CD14-positive monocyte (primary cell): Measurements from ENCODE around the gene MAPK1. TPM values are rescaled to one million over a fixed set of nuclear protein-coding genes. Genes with fewer than 3 reads are reported as not detected.

Experiments
- DNase-seq, 3 donors: peaks; one replicate each; pipeline ENCODE4 v3.0.0-alpha.2; 2011 to 2022
- H2AFZ ChIP-seq: 2 replicates; pipeline ENCODE4 v1.6.0; 2012; ENCODE audit warnings: mild to moderate bottlenecking, low read depth, low read length, inconsistent platforms; ENCODE audit not compliant: insufficient read depth, poor library complexity, severe bottlenecking
- H3K27ac ChIP-seq, 2 donors: 1 replicate in 1 of 2; 2 replicates in 1 of 2; pipeline ENCODE4 v1.5.1; 2012 to 2013; ENCODE audit warnings: low read length in 2 of 2, control low read depth in 1 of 2, inconsistent platforms in 1 of 2, low read depth in 1 of 2, mild to moderate bottlenecking in 1 of 2
- H3K27me3 ChIP-seq, 2 donors: one replicate each; pipeline versions ENCODE4 v1.6.0 to v1.6.1; 2011 to 2013; ENCODE audit warnings: low read length in 2 of 2; ENCODE audit not compliant: control insufficient read depth in 2 of 2, insufficient read depth in 2 of 2
- H3K36me3 ChIP-seq, 2 donors: replicated peaks in 1 of 2; 1 replicate in 1 of 2; 2 replicates in 1 of 2; pipeline versions ENCODE4 v1.5.1 to v1.6.1; 2012 to 2013; ENCODE audit warnings: low read length in 2 of 2, control low read depth in 1 of 2, inconsistent platforms in 1 of 2, mild to moderate bottlenecking in 1 of 2; ENCODE audit not compliant: insufficient read depth in 2 of 2, control insufficient read depth in 1 of 2
- H3K4me1 ChIP-seq, 2 donors: 1 replicate in 1 of 2; 2 replicates in 1 of 2; pipeline versions ENCODE4 v1.5.1 to v1.6.1; 2012 to 2013; ENCODE audit warnings: low read length in 2 of 2, control low read depth in 1 of 2, inconsistent platforms in 1 of 2, mild to moderate bottlenecking in 1 of 2, moderate library complexity in 1 of 2; ENCODE audit not compliant: insufficient read depth in 2 of 2, control insufficient read depth in 1 of 2
- H3K4me2 ChIP-seq: replicated peaks from 2 replicates; pipeline ENCODE3; 2012; ENCODE audit warnings: low read length, moderate library complexity, mild to moderate bottlenecking; ENCODE audit not compliant: poor library complexity, severe bottlenecking; ENCODE audit errors: extremely low read depth
- H3K4me3 ChIP-seq, 3 experiments: fragments of 200-600 bp in 1 of 3; sonication (generic) in 1 of 3; replicated peaks in 1 of 3; 1 replicate in 2 of 3; 2 replicates in 1 of 3; pipeline ENCODE4 v1.5.1; 2011 to 2013; ENCODE audit warnings: low read length in 3 of 3, mild to moderate bottlenecking in 3 of 3, control low read depth in 2 of 3, low read depth in 2 of 3, inconsistent platforms in 1 of 3, moderate library complexity in 1 of 3
- H3K79me2 ChIP-seq: 2 replicates; pipeline ENCODE4 v1.6.0; 2012; ENCODE audit warnings: mild to moderate bottlenecking, control low read depth, inconsistent platforms, low read length, moderate library complexity; ENCODE audit not compliant: insufficient read depth
- H3K9ac ChIP-seq: 2 replicates; pipeline ENCODE4 v1.6.0; 2017; ENCODE audit warnings: low read length, mild to moderate bottlenecking; ENCODE audit not compliant: insufficient read depth, poor library complexity, severe bottlenecking
- H3K9me3 ChIP-seq, 2 donors: replicated peaks in 1 of 2; 1 replicate in 1 of 2; 2 replicates in 1 of 2; pipeline versions ENCODE4 v1.5.1 to v1.6.1; 2012 to 2013; ENCODE audit warnings: low read length in 2 of 2, control low read depth in 1 of 2; ENCODE audit not compliant: control insufficient read depth in 1 of 2, insufficient read depth in 1 of 2
- H4K20me1 ChIP-seq: 2 replicates; pipeline ENCODE4 v1.6.0; 2012; ENCODE audit warnings: mild to moderate bottlenecking, low read length, control low read depth, moderate library complexity; ENCODE audit not compliant: insufficient read depth
- H3K27ac Mint-ChIP-seq, 7 donors: one replicate each; pipeline ENCODE4 v1.8.0; 2020; ENCODE audit warnings: mild to moderate bottlenecking in 7 of 7, mixed read lengths in 7 of 7, moderate library complexity in 6 of 7, inconsistent platforms in 2 of 7
- H3K27me3 Mint-ChIP-seq, 3 donors: one replicate each; pipeline ENCODE4 v1.8.0; 2021 to 2022; ENCODE audit warnings: low read depth in 3 of 3, mild to moderate bottlenecking in 3 of 3, mixed read lengths in 3 of 3, moderate library complexity in 3 of 3, inconsistent platforms in 1 of 3
- H3K36me3 Mint-ChIP-seq, 2 donors: one replicate each; pipeline ENCODE4 v1.8.0; 2020; ENCODE audit warnings: mixed read lengths in 2 of 2, inconsistent platforms in 1 of 2, mild to moderate bottlenecking in 1 of 2
- H3K4me1 Mint-ChIP-seq: one replicate; pipeline ENCODE4 v1.8.0; 2020; ENCODE audit warnings: mild to moderate bottlenecking, mixed read lengths
- H3K4me3 Mint-ChIP-seq, 2 donors: one replicate each; pipeline ENCODE4 v1.8.0; 2020; ENCODE audit warnings: mild to moderate bottlenecking in 2 of 2, mixed read lengths in 2 of 2, moderate library complexity in 1 of 2
- H3K9me3 Mint-ChIP-seq, 7 donors: one replicate each; pipeline ENCODE4 v1.8.0; 2020 to 2022; ENCODE audit warnings: mixed read lengths in 7 of 7, mild to moderate bottlenecking in 6 of 7, moderate library complexity in 6 of 7, inconsistent platforms in 2 of 7
- WGBS: methylation state at CpG from one replicate; pipeline ENCODE4 v1.1.5; 2013; ENCODE audit warnings: missing lambda C conversion rate; ENCODE audit not compliant: insufficient coverage; 5-methylcytosine and 5-hydroxymethylcytosine counted together
- intact Hi-C, 2 donors: fragments of 100-400 bp; cut with micrococcal nuclease; formaldehyde crosslinking; loops; one replicate each; pipeline versions ENCODE4 v1.15.0 to v1.15.1; 2023
- polyA plus RNA-seq, 3 donors: library from polyadenylated mRNA; depleted of rRNA in 1 of 3; unstranded in 2 of 3; stranded (reverse) in 1 of 3; fragments of 300-500 nt in 2 of 3; fragments of >200 nt in 1 of 3; fragmentation: Illumina TruSeq in 2 of 3; gene quantifications; 1 replicate in 2 of 3; 2 replicates in 1 of 3; pipeline ENCODE4 v1.2.3, GENCODE V29; 2012 to 2021
- TF ChIP-seq, protein P1 (sequence below): fragments of 200-600 bp; IDR thresholded peaks from one replicate; pipeline ENCODE4 v1.8.0; 2022; ENCODE audit warnings: antibody characterized with exemption, mild to moderate bottlenecking

The MAPK1 gene
- polyA plus RNA-seq, 3 donors: 47.0 to 148 (median 118) TPM

DNA sequence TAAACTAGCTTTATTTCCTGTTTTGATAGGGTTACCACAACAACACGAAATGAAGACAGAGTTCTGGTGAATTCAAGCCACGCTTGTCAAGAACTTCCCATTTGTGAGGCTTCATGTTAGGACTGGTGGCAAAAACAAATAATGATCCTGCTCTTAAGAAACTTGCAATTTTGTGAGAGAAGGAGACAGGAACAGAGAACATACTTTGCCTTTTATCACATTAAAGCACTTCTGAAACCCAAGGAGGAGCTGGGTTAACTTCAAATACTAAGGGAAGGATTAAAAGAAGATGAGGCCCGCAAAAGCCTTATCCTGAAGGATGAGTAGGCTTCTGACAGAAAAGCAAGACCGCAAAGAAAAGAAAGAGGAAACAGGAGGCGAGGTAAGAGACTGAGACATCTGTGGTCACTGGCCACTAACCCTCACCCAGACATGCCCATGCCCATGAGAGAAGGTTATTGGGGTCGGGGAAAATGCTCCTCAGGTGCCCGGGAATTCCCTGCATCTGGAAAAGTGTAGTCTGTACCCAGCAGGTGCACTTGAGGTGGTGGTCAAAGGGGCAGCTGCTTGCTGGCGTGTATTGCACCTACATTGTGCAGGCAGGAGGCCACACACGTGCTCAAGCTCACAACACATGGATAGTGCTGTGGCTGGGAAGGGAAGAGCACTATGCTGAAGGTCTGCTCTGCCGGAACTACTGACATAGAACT is 50.5 kb downstream of the MAPK1 start:
- TF ChIP-seq, protein P1, sequence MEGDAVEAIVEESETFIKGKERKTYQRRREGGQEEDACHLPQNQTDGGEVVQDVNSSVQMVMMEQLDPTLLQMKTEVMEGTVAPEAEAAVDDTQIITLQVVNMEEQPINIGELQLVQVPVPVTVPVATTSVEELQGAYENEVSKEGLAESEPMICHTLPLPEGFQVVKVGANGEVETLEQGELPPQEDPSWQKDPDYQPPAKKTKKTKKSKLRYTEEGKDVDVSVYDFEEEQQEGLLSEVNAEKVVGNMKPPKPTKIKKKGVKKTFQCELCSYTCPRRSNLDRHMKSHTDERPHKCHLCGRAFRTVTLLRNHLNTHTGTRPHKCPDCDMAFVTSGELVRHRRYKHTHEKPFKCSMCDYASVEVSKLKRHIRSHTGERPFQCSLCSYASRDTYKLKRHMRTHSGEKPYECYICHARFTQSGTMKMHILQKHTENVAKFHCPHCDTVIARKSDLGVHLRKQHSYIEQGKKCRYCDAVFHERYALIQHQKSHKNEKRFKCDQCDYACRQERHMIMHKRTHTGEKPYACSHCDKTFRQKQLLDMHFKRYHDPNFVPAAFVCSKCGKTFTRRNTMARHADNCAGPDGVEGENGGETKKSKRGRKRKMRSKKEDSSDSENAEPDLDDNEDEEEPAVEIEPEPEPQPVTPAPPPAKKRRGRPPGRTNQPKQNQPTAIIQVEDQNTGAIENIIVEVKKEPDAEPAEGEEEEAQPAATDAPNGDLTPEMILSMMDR: no peak
- Histone ChIP-seq H3K79me2 (peaks cover 93% of the 10 kb centered on the region), H3K4me1 (peaks cover 55 to 59% of the 10 kb centered on the region in 2 donors)

GRCh38 chr22:21816472-21816786 is 51.0 kb downstream of the MAPK1 start:
- H3K9me3 Mint-ChIP-seq: peaks cover 0 to 4% (median 0%) of the 10 kb centered on the region in 7 donors

More for the DNA sequence above, 50.5 kb downstream of the MAPK1 start:
- no peaks in the 10 kb centered on the region for H3K27me3 Mint-ChIP-seq
- H3K27me3 ChIP-seq: no peaks in the 10 kb centered on the region
- H2AFZ ChIP-seq: no peak overlapping the region
- H3K27ac Mint-ChIP-seq: peak overlapping the region; percentile 94 to 100 (median 100)
- peak overlapping the region; percentile 75 to 82 for H3K4me3 Mint-ChIP-seq
- H3K36me3 Mint-ChIP-seq: peaks cover 4 to 32% of the 10 kb centered on the region in 2 donors
- peak overlapping the region; percentile 77 for H3K9ac ChIP-seq
- H3K9me3 ChIP-seq: no peaks in the 10 kb centered on the region
- intact Hi-C loops: loop anchor here in 1 of 2 donors (2.0 to 10.0 kb wide), 3 partner anchors 50 to 135 kb away; partner anchors contain the start of genes MAPK1 and PPM1F
- peaks cover 62% of the 10 kb centered on the region for H3K4me1 Mint-ChIP-seq
- no peaks in the 10 kb centered on the region for H3K36me3 ChIP-seq
- H4K20me1 ChIP-seq: peaks cover 28% of the 10 kb centered on the region
- H3K9me3 Mint-ChIP-seq: peaks cover 0 to 3% (median 0%) of the 10 kb centered on the region in 7 donors
- DNase-seq: peak; percentile 91 to 98 (median 96)
- 6% methylated on average over 7 of the region's 10 CpGs for WGBS
- peak overlapping the region; percentile 98 for H3K27ac ChIP-seq
- H3K4me2 ChIP-seq: peak overlapping the region; percentile 76
- peak overlapping the region; percentile 24 to 70 (median 33) for H3K4me3 ChIP-seq

More at GRCh38 chr22:21816472-21816786, 51.0 kb downstream of the MAPK1 start:
- DNase-seq: no peak
- H3K79me2 ChIP-seq: peaks cover 93% of the 10 kb centered on the region
- H3K4me3 ChIP-seq: peak overlapping the region in 1 of 3 experiments; percentile 70
- H3K27me3 ChIP-seq: no peaks in the 10 kb centered on the region
- Mint-ChIP-seq H3K27ac (peak overlapping the region; percentile 94 to 100 (median 100)), H3K27me3 (no peaks in the 10 kb centered on the region), H3K4me3 (peak overlapping the region in 1 of 2 donors; percentile 75), H3K4me1 (peaks cover 59% of the 10 kb centered on the region), H3K36me3 (peaks cover 5 to 30% of the 10 kb centered on the region in 2 donors)
- no peak overlapping the region for H2AFZ ChIP-seq
- H3K4me1 ChIP-seq: peaks cover 56 to 59% of the 10 kb centered on the region in 2 donors
- peaks cover 28% of the 10 kb centered on the region for H4K20me1 ChIP-seq
- TF ChIP-seq, protein P1: no peak
- H3K9ac ChIP-seq: peak overlapping the region; percentile 77
- H3K9me3 ChIP-seq: no peaks in the 10 kb centered on the region
- H3K36me3 ChIP-seq: no peaks in the 10 kb centered on the region
- H3K27ac ChIP-seq: peak overlapping the region; percentile 98
- H3K4me2 ChIP-seq: peak overlapping the region; percentile 76
- 0% methylated on average over 2 of the region's 2 CpGs for WGBS
- intact Hi-C loops: loop anchor here in 1 of 2 donors (2.0 to 10.0 kb wide), 3 partner anchors 50 to 136 kb away; partner anchors contain the start of genes MAPK1 and PPM1F
